Tibial artery (tissue), 4 donors: ENCODE measurements around the gene PKP3.

Experiments used
- DNase-seq, 2 donors: peaks; one replicate each; pipeline ENCODE4 v3.0.0-alpha.2; 2019
- H3K27ac ChIP-seq, 2 donors: fragments of 200-600 bp; sonication (generic) in 1 of 2; 1 replicate in 1 of 2; 2 replicates in 1 of 2; pipeline ENCODE4 v1.5.1; 2018 to 2019; ENCODE audit warnings: mild to moderate bottlenecking in 1 of 2
- H3K27me3 ChIP-seq, 2 donors: fragments of 200-600 bp; sonication (generic) in 1 of 2; one replicate each; pipeline versions ENCODE4 v1.5.1 to v1.6.0; 2016 to 2019
- H3K36me3 ChIP-seq, 3 donors: fragments of 200-600 bp; sonication (generic) in 2 of 3; one replicate each; pipeline ENCODE4 v1.5.1; 2016 to 2019; ENCODE audit warnings: mild to moderate bottlenecking in 2 of 3
- H3K4me1 ChIP-seq, 4 donors: fragments of 200-600 bp; sonication (generic) in 2 of 4; 1 replicate in 3 of 4; 2 replicates in 1 of 4; pipeline ENCODE4 v1.5.1; 2016 to 2019
- H3K4me3 ChIP-seq, 2 donors: fragments of 200-600 bp; sonication (generic) in 1 of 2; 1 replicate in 1 of 2; 2 replicates in 1 of 2; pipeline ENCODE4 v1.5.1; 2018 to 2019; ENCODE audit warnings: mild to moderate bottlenecking in 2 of 2
- H3K9me3 ChIP-seq, 3 donors: fragments of 200-600 bp; sonication (generic) in 1 of 3; one replicate each; pipeline ENCODE4 v1.5.1; 2016 to 2019
- CTCF ChIP-seq, 2 experiments: fragments of 200-600 bp in 1 of 2; fragments of 450-650 bp in 1 of 2; IDR thresholded peaks; one replicate each; pipeline ENCODE4 v1.5.1; 2017 to 2019; ENCODE audit warnings: antibody characterized with exemption in 2 of 2, mild to moderate bottlenecking in 1 of 2, moderate library complexity in 1 of 2
- intact Hi-C: fragments of 100-400 bp; cut with DNase I; formaldehyde crosslinking; loops from one replicate; pipeline ENCODE4 v1.15.0; 2023; ENCODE audit warnings: low total_unique reads

PKP3 gene

GRCh38 chr11:351411-351810 is 42.6 kb upstream of the PKP3 start:
- Histone ChIP-seq H3K4me3 (no peak overlapping the region), H3K27ac (no peak overlapping the region), H3K4me1 (peaks cover 0 to 33% (median 26%) of the 10 kb centered on the region in 4 donors), H3K36me3 (no peaks in the 10 kb centered on the region), H3K9me3 (no peaks in the 10 kb centered on the region), H3K27me3 (no peaks in the 10 kb centered on the region)
- intact Hi-C loops = no loop called here
- peak in 1 of 2 donors; percentile 39 for DNase-seq
- TF ChIP-seq CTCF (IDR thresholded peaks at IDR 0.05) = no peak

GRCh38 chr11:352456-353031 is 41.5 kb upstream of the PKP3 start:
- no peaks in the 10 kb centered on the region for H3K27me3 ChIP-seq
- no peak for TF ChIP-seq CTCF (IDR thresholded peaks at IDR 0.05)
- no peak overlapping the region for H3K4me3 ChIP-seq
- H3K4me1 ChIP-seq = peaks cover 0 to 33% (median 26%) of the 10 kb centered on the region in 4 donors
- DNase-seq = peak in 1 of 2 donors; percentile 51
- peak overlapping the region; percentile 94 to 97 for H3K27ac ChIP-seq
- intact Hi-C loops = no loop called here
- no peaks in the 10 kb centered on the region for H3K36me3 ChIP-seq
- H3K9me3 ChIP-seq = no peaks in the 10 kb centered on the region

- Histone ChIP-seq H3K4me3 (no peak overlapping the region), H3K9me3 (no peaks in the 10 kb centered on the region)
Measured at GRCh38 chr11:353179-353873, 40.7 kb upstream of the PKP3 start.

GRCh38 chr11:355581-356458 is 38.2 kb upstream of the PKP3 start:
- peaks cover 0 to 33% (median 26%) of the 10 kb centered on the region in 4 donors for H3K4me1 ChIP-seq
- TF ChIP-seq CTCF (IDR thresholded peaks at IDR 0.05) = no peak
- peaks cover 0 to 2% (median 0%) of the 10 kb centered on the region in 3 donors for H3K9me3 ChIP-seq
- H3K4me3 ChIP-seq = peak overlapping the region; percentile 50 to 56
- H3K36me3 ChIP-seq = no peaks in the 10 kb centered on the region
- H3K27me3 ChIP-seq = peaks cover 0 to 18% of the 10 kb centered on the region in 2 donors
- peak overlapping the region; percentile 94 to 97 for H3K27ac ChIP-seq
- peak; percentile 92 to 97 for DNase-seq
- intact Hi-C loops = loop anchor here (2.0 to 5.0 kb wide), 2 partner anchors 31 to 144 kb away; no protein-coding TSS in a partner anchor

More at GRCh38 chr11:353179-353873, 40.7 kb upstream of the PKP3 start:
- intact Hi-C loops = no loop called here
- H3K36me3 ChIP-seq = no peaks in the 10 kb centered on the region
- no peak for TF ChIP-seq CTCF (IDR thresholded peaks at IDR 0.05)
- peaks cover 0 to 33% (median 26%) of the 10 kb centered on the region in 4 donors for H3K4me1 ChIP-seq
- peak; percentile 92 to 96 for DNase-seq
- peak overlapping the region; percentile 94 to 97 for H3K27ac ChIP-seq
- peaks cover 0 to 4% of the 10 kb centered on the region in 2 donors for H3K27me3 ChIP-seq

GRCh38 chr11:356610-357009 is 37.4 kb upstream of the PKP3 start:
- H3K27me3 ChIP-seq = peaks cover 0 to 20% of the 10 kb centered on the region in 2 donors
- peaks cover 0 to 8% (median 0%) of the 10 kb centered on the region in 3 donors for H3K9me3 ChIP-seq
- no peaks in the 10 kb centered on the region for H3K36me3 ChIP-seq
- TF ChIP-seq CTCF (IDR thresholded peaks at IDR 0.05) = no peak
- no peak overlapping the region for H3K27ac ChIP-seq
- peaks cover 0 to 33% (median 25%) of the 10 kb centered on the region in 4 donors for H3K4me1 ChIP-seq
- H3K4me3 ChIP-seq = no peak overlapping the region
- DNase-seq = peak in 1 of 2 donors; percentile 13
- intact Hi-C loops = loop anchor here (5.0 kb wide), 1 partner anchor 144 kb away; no protein-coding TSS in a partner anchor
